GM12878 (cell line): ENCODE results near the gene MFSD11. TPM values are rescaled to one million over a fixed set of nuclear protein-coding genes. Genes with fewer than 3 reads are reported as not detected.

Experiments used
- ASH2L ChIP-seq: fragments of 300-600, 200-600 bp; sonication (generic); IDR thresholded peaks from 2 replicates; pipeline ENCODE4 v1.6.1; 2017; ENCODE audit warnings: low read depth, mild to moderate bottlenecking, borderline replicate concordance
- BMI1 ChIP-seq: fragments of 450-650 bp; IDR thresholded peaks from 2 replicates; pipeline ENCODE4 v1.6.1; 2016; ENCODE audit warnings: mild to moderate bottlenecking, moderate library complexity, borderline replicate concordance
- CREM ChIP-seq: IDR thresholded peaks from 2 replicates; pipeline ENCODE4 v1.6.1; 2014; ENCODE audit warnings: antibody characterized with exemption, low read depth
- CTCF ChIP-seq, 3 experiments: IDR thresholded peaks in 2 of 3; conservative IDR thresholded peaks in 1 of 3; 2 replicates each; pipeline ENCODE4 v1.5.1; 2011; ENCODE audit warnings: low read depth in 3 of 3, low read length in 3 of 3, mild to moderate bottlenecking in 3 of 3, control low read depth in 2 of 3, moderate library complexity in 2 of 3, inconsistent platforms in 1 of 3, mixed read lengths in 1 of 3; ENCODE audit not compliant: control insufficient read depth in 2 of 3, insufficient read depth in 1 of 3; ENCODE audit errors: extremely low read depth in 1 of 3
- E2F4 ChIP-seq: IDR thresholded peaks from 2 replicates; pipeline ENCODE4 v1.6.1; 2012; ENCODE audit warnings: low read depth, low read length, improper control_type of control experiment
- KDM1A ChIP-seq: fragments of 200-600 bp; sonication (generic); IDR thresholded peaks from 2 replicates; pipeline ENCODE4 v1.6.1; 2016; ENCODE audit warnings: borderline replicate concordance
- MEF2B ChIP-seq: fragments of 450-650 bp; IDR thresholded peaks from 2 replicates; pipeline ENCODE4 v1.6.1; 2018; ENCODE audit warnings: mild to moderate bottlenecking, moderate library complexity; ENCODE audit not compliant: partially characterized antibody, poor library complexity, severe bottlenecking
- MTA2 ChIP-seq: fragments of 450-650 bp; IDR thresholded peaks from 2 replicates; pipeline ENCODE4 v1.6.1; 2016; ENCODE audit warnings: low read depth, mild to moderate bottlenecking, moderate library complexity
- MYB ChIP-seq: fragments of 150-350 bp; IDR thresholded peaks from 2 replicates; pipeline ENCODE4 v1.6.1; 2014; ENCODE audit warnings: mild to moderate bottlenecking, low read depth, low read length, borderline replicate concordance
- NFIC ChIP-seq: IDR thresholded peaks from 2 replicates; pipeline ENCODE4 v1.6.1; 2012; ENCODE audit warnings: low read depth, mild to moderate bottlenecking, inconsistent platforms, low read length, moderate library complexity
- REST ChIP-seq: IDR thresholded peaks from 2 replicates; pipeline ENCODE4 v1.6.1; 2012; ENCODE audit warnings: mild to moderate bottlenecking, low read depth, low read length
- TARDBP ChIP-seq: IDR thresholded peaks from 2 replicates; pipeline ENCODE4 v1.6.1; 2016; ENCODE audit warnings: borderline replicate concordance
- polyA plus RNA-seq, 11 experiments: library from polyadenylated mRNA; depleted of rRNA in 4 of 11; unstranded in 6 of 11; stranded (reverse) in 5 of 11; fragments of >200 nt; fragmentation: Nextera tagmentation in 4 of 11; fragmentation: Illumina TruSeq in 1 of 11; extraction: Ambion mirVana in 4 of 11; extraction: Trizol in 1 of 11; gene quantifications; 1 replicate in 1 of 11; 2 replicates in 10 of 11; pipeline versions ENCODE4 v1.2.1 to v1.2.3, GENCODE V29; 2011 to 2016; ENCODE audit warnings: inconsistent platforms in 2 of 11, missing spikeins in 2 of 11, low read depth in 1 of 11
- total RNA-seq, 4 experiments: library from RNA; depleted of rRNA in 3 of 4; stranded (reverse); fragments of >200 nt in 3 of 4; fragmentation: Illumina TruSeq in 1 of 4; extraction: Trizol in 1 of 4; gene quantifications; 2 replicates each; pipeline versions ENCODE4 v1.2.1 to v1.2.3, GENCODE V29; 2013 to 2021
- TF ChIP-seq, protein P1 (sequence below): fragments of 450-650 bp; IDR thresholded peaks from 2 replicates; pipeline ENCODE4 v1.6.1; 2017; ENCODE audit warnings: borderline replicate concordance
- TF ChIP-seq, protein P2 (sequence below): IDR thresholded peaks from 2 replicates; pipeline ENCODE4 v1.6.1; 2011; ENCODE audit warnings: mild to moderate bottlenecking, low read depth, low read length, moderate library complexity; ENCODE audit not compliant: insufficient replicate concordance

The MFSD11 gene
- total and polyA plus RNA-seq, 10 of the 15 experiments (the other 5 are each of a cell fraction or from before 2014, with no cell fraction given): 11.0 to 19.4 (median 15.5) TPM

GRCh38 chr17:76783146-76783545, 45.2 kb downstream of the MFSD11 start (continued):
- TF ChIP-seq REST: no peak
- 0 out of 2 replicates have a peak, but pooled peaks have one; percentile 41 for TF ChIP-seq ASH2L
- TF ChIP-seq NFIC: peak; percentile 36; the same call in 1 of the 2 replicates
- TF ChIP-seq MEF2B: peak; percentile 83
- TF ChIP-seq, protein P1, sequence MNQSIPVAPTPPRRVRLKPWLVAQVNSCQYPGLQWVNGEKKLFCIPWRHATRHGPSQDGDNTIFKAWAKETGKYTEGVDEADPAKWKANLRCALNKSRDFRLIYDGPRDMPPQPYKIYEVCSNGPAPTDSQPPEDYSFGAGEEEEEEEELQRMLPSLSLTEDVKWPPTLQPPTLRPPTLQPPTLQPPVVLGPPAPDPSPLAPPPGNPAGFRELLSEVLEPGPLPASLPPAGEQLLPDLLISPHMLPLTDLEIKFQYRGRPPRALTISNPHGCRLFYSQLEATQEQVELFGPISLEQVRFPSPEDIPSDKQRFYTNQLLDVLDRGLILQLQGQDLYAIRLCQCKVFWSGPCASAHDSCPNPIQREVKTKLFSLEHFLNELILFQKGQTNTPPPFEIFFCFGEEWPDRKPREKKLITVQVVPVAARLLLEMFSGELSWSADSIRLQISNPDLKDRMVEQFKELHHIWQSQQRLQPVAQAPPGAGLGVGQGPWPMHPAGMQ: no peak
- TF ChIP-seq CREM: 0 out of 2 replicates have a peak, but pooled peaks have one; percentile 26
- no peak for TF ChIP-seq TARDBP
- no peak for TF ChIP-seq E2F4
- TF ChIP-seq, protein P2, sequence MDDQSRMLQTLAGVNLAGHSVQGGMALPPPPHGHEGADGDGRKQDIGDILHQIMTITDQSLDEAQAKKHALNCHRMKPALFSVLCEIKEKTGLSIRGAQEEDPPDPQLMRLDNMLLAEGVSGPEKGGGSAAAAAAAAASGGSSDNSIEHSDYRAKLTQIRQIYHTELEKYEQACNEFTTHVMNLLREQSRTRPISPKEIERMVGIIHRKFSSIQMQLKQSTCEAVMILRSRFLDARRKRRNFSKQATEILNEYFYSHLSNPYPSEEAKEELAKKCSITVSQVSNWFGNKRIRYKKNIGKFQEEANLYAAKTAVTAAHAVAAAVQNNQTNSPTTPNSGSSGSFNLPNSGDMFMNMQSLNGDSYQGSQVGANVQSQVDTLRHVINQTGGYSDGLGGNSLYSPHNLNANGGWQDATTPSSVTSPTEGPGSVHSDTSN: no peak
- no peak for TF ChIP-seq KDM1A
- no peak for TF ChIP-seq BMI1
- TF ChIP-seq MTA2: 0 out of 2 replicates have a peak, but pooled peaks have one; percentile 35
- 0 out of 2 replicates have a peak, but pooled peaks have one; percentile 19 for TF ChIP-seq MYB
- TF ChIP-seq CTCF (IDR thresholded peaks at IDR 0.05 in 2 of 3, conservative IDR thresholded peaks at IDR 0.05 in 1 of 3; ENCODE audit: control insufficient read depth in 2 of 3, extremely low read depth in 1 of 3, insufficient read depth in 1 of 3, low read depth in 3 of 3, low read length in 3 of 3): no peak
